Loucy (cell line): ENCODE measurements around the gene CDK19.

Source experiments
- EZH2phosphoT487 ChIP-seq: fragments of 200-600 bp; IDR thresholded peaks from 2 replicates; pipeline ENCODE4 v1.6.1; 2018; ENCODE audit warnings: antibody characterized with exemption, mild to moderate bottlenecking, moderate library complexity, borderline replicate concordance
- TF ChIP-seq, protein P1 (sequence below): fragments of 200-600 bp; sonication (generic); conservative IDR thresholded peaks from 2 replicates; pipeline ENCODE4 v1.5.1; 2014; ENCODE audit warnings: mild to moderate bottlenecking, antibody characterized with exemption, low read length

DNA sequence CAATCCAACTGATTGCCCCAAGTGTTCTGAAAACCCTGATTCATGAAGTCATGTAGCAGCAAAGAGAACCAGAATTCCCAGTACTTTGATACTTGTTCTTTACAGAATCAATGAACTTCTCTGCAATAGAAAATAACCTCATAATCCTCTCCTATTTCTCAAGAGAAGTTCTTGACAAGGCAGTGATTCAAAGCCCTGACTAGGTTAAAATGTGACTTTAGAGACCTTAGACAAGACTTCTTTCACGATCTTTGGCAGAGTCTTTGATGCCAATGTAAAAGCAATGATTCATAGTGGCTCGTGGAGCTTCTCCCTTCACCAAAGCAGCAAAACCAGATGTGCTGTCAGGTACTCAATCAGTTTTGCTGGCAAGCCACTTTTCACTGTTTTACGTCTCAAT lies 95.2 kb downstream of the CDK19 start:
- TF ChIP-seq, protein P1, sequence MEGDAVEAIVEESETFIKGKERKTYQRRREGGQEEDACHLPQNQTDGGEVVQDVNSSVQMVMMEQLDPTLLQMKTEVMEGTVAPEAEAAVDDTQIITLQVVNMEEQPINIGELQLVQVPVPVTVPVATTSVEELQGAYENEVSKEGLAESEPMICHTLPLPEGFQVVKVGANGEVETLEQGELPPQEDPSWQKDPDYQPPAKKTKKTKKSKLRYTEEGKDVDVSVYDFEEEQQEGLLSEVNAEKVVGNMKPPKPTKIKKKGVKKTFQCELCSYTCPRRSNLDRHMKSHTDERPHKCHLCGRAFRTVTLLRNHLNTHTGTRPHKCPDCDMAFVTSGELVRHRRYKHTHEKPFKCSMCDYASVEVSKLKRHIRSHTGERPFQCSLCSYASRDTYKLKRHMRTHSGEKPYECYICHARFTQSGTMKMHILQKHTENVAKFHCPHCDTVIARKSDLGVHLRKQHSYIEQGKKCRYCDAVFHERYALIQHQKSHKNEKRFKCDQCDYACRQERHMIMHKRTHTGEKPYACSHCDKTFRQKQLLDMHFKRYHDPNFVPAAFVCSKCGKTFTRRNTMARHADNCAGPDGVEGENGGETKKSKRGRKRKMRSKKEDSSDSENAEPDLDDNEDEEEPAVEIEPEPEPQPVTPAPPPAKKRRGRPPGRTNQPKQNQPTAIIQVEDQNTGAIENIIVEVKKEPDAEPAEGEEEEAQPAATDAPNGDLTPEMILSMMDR, result no peak
- TF ChIP-seq EZH2phosphoT487, result no peak
